GM23338 (cell line): ENCODE data around the gene PCIF1. TPM values are rescaled to one million over a fixed set of nuclear protein-coding genes. Genes with fewer than 3 reads are reported as not detected.

Experiments used
- ATAC-seq: fragments of 200-7000 bp; cut with Tn5 transposase; 3 replicates; pipeline ENCODE4 v1.9.1; 2020
- DNase-seq: peaks from one replicate; pipeline ENCODE4 v3.0.0-alpha.2; 2015; ENCODE audit warnings: low spot score
- H2AFZ ChIP-seq: fragments of 200-600 bp; sonication (generic); 2 replicates; pipeline ENCODE4 v1.8.0; 2016; ENCODE audit warnings: antibody characterized with exemption, mild to moderate bottlenecking, moderate library complexity
- H3F3A ChIP-seq: fragments of 200-600 bp; sonication (generic); replicated peaks from 2 replicates; pipeline ENCODE4 v1.8.0; 2017; ENCODE audit warnings: antibody characterized with exemption, mixed run types, low read depth
- H3K27ac ChIP-seq: fragments of 200-600 bp; sonication (generic); 2 replicates; pipeline ENCODE4 v1.6.1; 2016; ENCODE audit warnings: low read depth
- H3K27me3 ChIP-seq: fragments of 200-600 bp; sonication (generic); 2 replicates; pipeline ENCODE4 v1.8.0; 2016; ENCODE audit warnings: mild to moderate bottlenecking, mixed run types, moderate library complexity; ENCODE audit not compliant: insufficient read depth
- H3K36me3 ChIP-seq: fragments of 200-600 bp; sonication (generic); 2 replicates; pipeline ENCODE4 v1.8.0; 2016; ENCODE audit warnings: mild to moderate bottlenecking; ENCODE audit not compliant: insufficient read depth
- H3K4me1 ChIP-seq: fragments of 200-600 bp; sonication (generic); 2 replicates; pipeline ENCODE4 v1.8.0; 2016; ENCODE audit warnings: mild to moderate bottlenecking, moderate library complexity; ENCODE audit not compliant: insufficient read depth
- H3K4me2 ChIP-seq: fragments of 200-600 bp; sonication (generic); 2 replicates; pipeline ENCODE4 v1.7.1; 2017; ENCODE audit warnings: mixed run types
- H3K4me3 ChIP-seq: fragments of 200-600 bp; sonication (generic); 2 replicates; pipeline ENCODE4 v1.6.1; 2016; ENCODE audit warnings: mixed run types
- H3K79me2 ChIP-seq: fragments of 200-600 bp; sonication (generic); replicated peaks from 2 replicates; pipeline ENCODE4 v1.8.0; 2017; ENCODE audit warnings: mild to moderate bottlenecking; ENCODE audit not compliant: insufficient read depth
- H3K9me2 ChIP-seq: fragments of 200-600 bp; sonication (generic); 2 replicates; pipeline ENCODE4 v1.8.0; 2017; ENCODE audit not compliant: insufficient read depth
- H4K20me1 ChIP-seq: fragments of 200-600 bp; sonication (generic); replicated peaks from 2 replicates; pipeline ENCODE4 v1.8.0; 2017; ENCODE audit warnings: mild to moderate bottlenecking; ENCODE audit not compliant: insufficient read depth
- H3K27ac Mint-ChIP-seq: 2 replicates; pipeline ENCODE4 v1.8.0; 2020; ENCODE audit warnings: inconsistent platforms, mild to moderate bottlenecking, moderate library complexity, mixed read lengths
- H3K27me3 Mint-ChIP-seq: 3 replicates; pipeline ENCODE4 v1.8.0; 2022; ENCODE audit warnings: low read depth, mild to moderate bottlenecking, moderate library complexity, mixed read lengths, inconsistent platforms; ENCODE audit not compliant: insufficient read depth, poor library complexity
- H3K36me3 Mint-ChIP-seq: 3 replicates; pipeline ENCODE4 v1.8.0; 2021; ENCODE audit warnings: low read depth, mild to moderate bottlenecking, inconsistent platforms, moderate library complexity, mixed read lengths
- H3K4me1 Mint-ChIP-seq: 3 replicates; pipeline ENCODE4 v1.8.0; 2020; ENCODE audit warnings: mild to moderate bottlenecking, inconsistent platforms, mixed read lengths
- H3K4me3 Mint-ChIP-seq: 3 replicates; pipeline ENCODE4 v1.8.0; 2021; ENCODE audit warnings: moderate library complexity, mild to moderate bottlenecking, inconsistent platforms, mixed read lengths
- H3K9me3 Mint-ChIP-seq: 3 replicates; pipeline ENCODE4 v1.8.0; 2020; ENCODE audit warnings: moderate library complexity, mild to moderate bottlenecking, inconsistent platforms, mixed read lengths
- CREB1 ChIP-seq: fragments of 250-450 bp; sonication (Bioruptor Pico); IDR thresholded peaks from 2 replicates; pipeline ENCODE4 v1.5.0; 2020; ENCODE audit warnings: low read depth, mild to moderate bottlenecking, moderate library complexity
- EZH2 ChIP-seq: fragments of 200-600 bp; sonication (generic); IDR thresholded peaks from one replicate; pipeline ENCODE4 v1.8.0; 2017; ENCODE audit warnings: antibody characterized with exemption, mild to moderate bottlenecking, low read depth; ENCODE audit not compliant: unreplicated experiment
- JUNB ChIP-seq: IDR thresholded peaks from one replicate; pipeline ENCODE4 v1.6.1; 2016; ENCODE audit warnings: antibody characterized with exemption; ENCODE audit not compliant: unreplicated experiment
- NANOG ChIP-seq: IDR thresholded peaks from 2 replicates; pipeline ENCODE4 v1.6.1; 2016; ENCODE audit warnings: antibody characterized with exemption, borderline replicate concordance
- POLR2AphosphoS5 ChIP-seq: IDR thresholded peaks from 2 replicates; pipeline ENCODE4 v1.6.1; 2016; ENCODE audit warnings: antibody characterized with exemption, low read depth
- STAT1 ChIP-seq: IDR thresholded peaks from one replicate; pipeline ENCODE4 v1.6.1; 2016; ENCODE audit warnings: antibody characterized with exemption; ENCODE audit not compliant: unreplicated experiment
- ZNF331 ChIP-seq: fragments of 250-450 bp; sonication (Bioruptor Pico); IDR thresholded peaks from 2 replicates; pipeline ENCODE4 v1.5.0; 2020; ENCODE audit warnings: low read depth, mild to moderate bottlenecking, moderate library complexity
- ZNF462 ChIP-seq: fragments of 250-450 bp; sonication (Bioruptor Pico); IDR thresholded peaks from 2 replicates; pipeline ENCODE4 v1.5.0; 2020; ENCODE audit warnings: mild to moderate bottlenecking, moderate library complexity
- polyA plus RNA-seq: library from polyadenylated mRNA; unstranded; fragments of >200 nt; fragmentation: Nextera tagmentation; extraction: Ambion mirVana; gene quantifications from 2 replicates; pipeline ENCODE4 v1.2.1, GENCODE V29; 2016
- total RNA-seq: library from RNA; depleted of rRNA; stranded (reverse); fragments of >200 nt; shearing (Covaris generic); gene quantifications from 2 replicates; pipeline ENCODE4 v1.2.3, GENCODE V29; 2014
- TF ChIP-seq, protein P1 (sequence below): IDR thresholded peaks from 2 replicates; pipeline ENCODE4 v1.6.1; 2016; ENCODE audit warnings: antibody characterized with exemption

PCIF1 gene
- total and polyA plus RNA-seq, 2 experiments from 2014 or later, result 26.1 to 28.3 TPM

DNA sequence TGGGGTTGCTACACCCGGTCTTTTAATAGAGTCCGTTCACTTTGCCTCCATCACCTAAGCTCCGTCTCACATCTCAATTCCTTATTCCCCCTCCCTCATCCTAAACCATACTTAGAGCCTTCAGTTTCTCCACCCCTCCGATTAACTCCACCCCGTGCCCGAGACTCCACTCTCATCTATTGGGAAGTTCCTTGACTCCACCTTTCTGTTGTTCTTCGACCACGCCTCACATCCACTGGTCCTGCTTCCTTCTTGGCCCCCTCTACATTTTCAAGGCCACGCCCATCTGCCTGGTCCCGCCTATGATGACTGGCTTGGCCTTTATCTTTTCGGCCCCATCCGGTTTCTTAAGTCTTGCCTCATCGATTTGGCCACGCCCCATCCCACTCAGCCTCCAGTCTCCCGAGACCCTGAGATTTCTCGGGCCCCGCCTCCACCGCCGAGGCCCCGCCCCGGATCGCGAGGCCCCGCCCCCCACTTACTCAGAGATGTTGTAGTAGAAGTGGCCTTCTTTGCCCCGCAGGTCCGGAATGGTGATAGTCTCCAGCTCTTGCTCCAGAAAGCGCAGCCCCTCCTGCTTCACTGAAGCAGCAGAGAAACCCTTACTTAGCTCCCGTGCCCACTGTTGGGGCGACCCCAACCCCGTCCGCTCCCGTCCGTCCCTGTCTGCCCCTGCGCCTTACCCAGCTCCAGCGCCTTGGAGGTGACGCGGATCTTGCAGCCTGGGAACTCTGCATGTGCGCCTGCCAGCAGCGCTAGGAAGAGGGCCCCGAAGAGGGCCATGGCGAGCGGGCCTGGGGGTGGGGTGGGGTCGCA is 23.6 kb upstream of the PCIF1 start:
- DNase-seq, result peak; percentile 100
- TF ChIP-seq EZH2 (no peak), ZNF462 (CRISPR knock-in tag) (no peak), CREB1 (CRISPR knock-in tag) (no peak), JUNB (no peak), NANOG (no peak), POLR2AphosphoS5 (peak; percentile 88), STAT1 (no peak), ZNF331 (CRISPR knock-in tag) (no peak)
- TF ChIP-seq, protein P1, sequence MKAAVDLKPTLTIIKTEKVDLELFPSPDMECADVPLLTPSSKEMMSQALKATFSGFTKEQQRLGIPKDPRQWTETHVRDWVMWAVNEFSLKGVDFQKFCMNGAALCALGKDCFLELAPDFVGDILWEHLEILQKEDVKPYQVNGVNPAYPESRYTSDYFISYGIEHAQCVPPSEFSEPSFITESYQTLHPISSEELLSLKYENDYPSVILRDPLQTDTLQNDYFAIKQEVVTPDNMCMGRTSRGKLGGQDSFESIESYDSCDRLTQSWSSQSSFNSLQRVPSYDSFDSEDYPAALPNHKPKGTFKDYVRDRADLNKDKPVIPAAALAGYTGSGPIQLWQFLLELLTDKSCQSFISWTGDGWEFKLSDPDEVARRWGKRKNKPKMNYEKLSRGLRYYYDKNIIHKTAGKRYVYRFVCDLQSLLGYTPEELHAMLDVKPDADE, result no peak
- H3K4me3 ChIP-seq, result peak overlapping the region; percentile 91
- Mint-ChIP-seq H3K4me1 (peaks cover 11% of the 10 kb centered on the region; the same call in 2 of the 3 replicates), H3K27ac (peak overlapping the region; percentile 94), H3K27me3 (peaks cover 13% of the 10 kb centered on the region), H3K4me3 (peak overlapping the region; percentile 87), H3K36me3 (peaks cover 43% of the 10 kb centered on the region), H3K9me3 (no peaks in the 10 kb centered on the region; the same call in 2 of the 3 replicates)
- H3K36me3 ChIP-seq, result peaks cover 5% of the 10 kb centered on the region
- peaks cover 8% of the 10 kb centered on the region; the same call in 1 of the 2 replicates for H3F3A ChIP-seq
- no peak overlapping the region for H2AFZ ChIP-seq
- H3K27me3 ChIP-seq, result no peaks in the 10 kb centered on the region
- no peaks in the 10 kb centered on the region for H3K9me2 ChIP-seq
- peaks cover 9% of the 10 kb centered on the region for H4K20me1 ChIP-seq
- H3K4me1 ChIP-seq, result peaks cover 7% of the 10 kb centered on the region; the same call in 1 of the 2 replicates
- H3K79me2 ChIP-seq, result peaks cover 10% of the 10 kb centered on the region
- peak overlapping the region; percentile 73 for H3K27ac ChIP-seq
- ATAC-seq, result peak; percentile 85
- H3K4me2 ChIP-seq, result peak overlapping the region; percentile 81
